ENCODE data around the gene GIMD1. TPM values are rescaled to one million over a fixed set of nuclear protein-coding genes. Genes with fewer than 3 reads are reported as not detected.
A peak's percentile ranks its signal among the peaks of the same experiment; 100 is the strongest.

The GIMD1 gene
- polyA plus RNA-seq, 1 of the 3 experiments (the other 2 are of a cell fraction), result not detected

DNA sequence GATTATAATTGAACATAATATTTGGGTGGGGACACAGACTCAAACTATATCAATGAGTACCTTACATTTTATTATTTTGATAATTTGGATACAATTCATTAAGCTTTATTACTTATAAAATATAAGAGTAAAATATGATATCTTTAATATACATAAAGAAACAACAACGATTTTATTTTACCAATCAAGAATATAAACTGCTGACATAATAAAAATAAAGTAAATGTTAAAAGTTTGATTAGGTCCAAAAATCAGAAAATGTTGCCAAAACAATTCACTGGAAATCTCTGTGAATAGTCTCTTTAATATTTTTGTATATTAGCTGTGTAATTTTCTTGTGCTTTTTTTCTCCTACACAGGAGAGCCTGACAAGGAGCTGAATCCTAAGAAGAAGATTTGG, 21.4 kb downstream of the GIMD1 start:
- Histone ChIP-seq H3K36me3 (replicated peaks in 1 of 2; ENCODE audit: control insufficient read depth in 1 of 2, insufficient read depth in 2 of 2, low read length in 1 of 2) (peaks cover 27 to 51% of the 10 kb centered on the region in 2 experiments), H3K9me3 (no peaks in the 10 kb centered on the region), H3F3A (replicated peaks; ENCODE audit: insufficient read depth) (peaks cover 11% of the 10 kb centered on the region), H3K9me2 (no peaks in the 10 kb centered on the region; the same call in 1 of the 2 replicates), H3K27me3 (ENCODE audit: insufficient read depth) (no peaks in the 10 kb centered on the region), H3K4me2 (no peak overlapping the region), H3K9ac (no peak overlapping the region), H3K4me3 (ENCODE audit: low read depth in 2 of 2, low read length in 1 of 2) (no peak overlapping the region), H3K27ac (ENCODE audit: low read depth in 2 of 2, low read length in 1 of 2) (no peak overlapping the region), H2AFZ (ENCODE audit: low read depth) (no peak overlapping the region), H4K20me1 (ENCODE audit: insufficient read depth) (no peaks in the 10 kb centered on the region), H3K4me1 (ENCODE audit: control insufficient read depth in 1 of 2, insufficient read depth in 2 of 2, low read depth in 1 of 2, low read length in 1 of 2) (peaks cover 0 to 6% of the 10 kb centered on the region in 2 experiments; a peak in 1 of 4 replicates), H3K79me2 (ENCODE audit: insufficient read depth) (peaks cover 29% of the 10 kb centered on the region)
- TF ChIP-seq GABPA (IDR thresholded peaks at IDR 0.05; ENCODE audit: low read depth) (no peak), ELF1 (IDR thresholded peaks at IDR 0.05) (no peak), RCOR1 (IDR thresholded peaks at IDR 0.05; ENCODE audit: low read length) (no peak), EZH2phosphoT487 (IDR thresholded peaks at IDR 0.05; ENCODE audit: borderline replicate concordance, low read depth) (no peak)
- 92% methylated on average over 1 of the region's 1 CpG for WGBS (ENCODE audit: low lambda C conversion rate)
- no peak for DNase-seq
- ChIA-PET POLR2A (interaction anchor here (0.6 kb wide), 1 partner anchor 128 kb away, joined by 3 read pairs; no protein-coding TSS in a partner anchor), CTCF (interaction anchor here (0.6 to 1.7 kb wide), 3 partner anchors 13 to 81 kb away, joined by 3 to 7 read pairs (median 3); no protein-coding TSS in a partner anchor)

- H3F3A ChIP-seq (replicated peaks; ENCODE audit: insufficient read depth), result peaks cover 14% of the 10 kb centered on the region
- POLR2A ChIA-PET, result no interaction called here
- no peaks in the 10 kb centered on the region for H4K20me1 ChIP-seq (ENCODE audit: insufficient read depth)
- no peak overlapping the region for H3K4me3 ChIP-seq (ENCODE audit: low read depth in 2 of 2, low read length in 1 of 2)
- no peak for TF ChIP-seq NRF1 (IDR thresholded peaks at IDR 0.05; ENCODE audit: low read depth, low read length)
- TF ChIP-seq EP300 (IDR thresholded peaks at IDR 0.05; ENCODE audit: borderline replicate concordance in 1 of 2, low read depth in 1 of 2, low read length in 1 of 2), result no peak
- no peak for TF ChIP-seq RFX5 (IDR thresholded peaks at IDR 0.05; ENCODE audit: low read length)
- TF ChIP-seq FOXJ3 (CRISPR knock-in tag; IDR thresholded peaks at IDR 0.05), result no peak
- no peak for TF ChIP-seq TAF1 (IDR thresholded peaks at IDR 0.05; ENCODE audit: borderline replicate concordance, low read depth, low read length)
- TF ChIP-seq MEF2A (IDR thresholded peaks at IDR 0.05; ENCODE audit: borderline replicate concordance, low read depth), result no peak
- TF ChIP-seq MXI1 (IDR thresholded peaks at IDR 0.05; ENCODE audit: low read depth, low read length), result no peak
- TF ChIP-seq MAX (IDR thresholded peaks at IDR 0.05; ENCODE audit: low read depth), result no peak
- no peak for TF ChIP-seq USF2 (IDR thresholded peaks at IDR 0.05; ENCODE audit: borderline replicate concordance, low read depth, low read length)
- H3K4me2 ChIP-seq, result no peak overlapping the region
- no peak overlapping the region for H2AFZ ChIP-seq (ENCODE audit: low read depth)
- H3K27me3 ChIP-seq (ENCODE audit: insufficient read depth), result no peaks in the 10 kb centered on the region
- H3K4me1 ChIP-seq (ENCODE audit: control insufficient read depth in 1 of 2, insufficient read depth in 2 of 2, low read depth in 1 of 2, low read length in 1 of 2), result peaks cover 0 to 6% of the 10 kb centered on the region in 2 experiments; a peak in 1 of 4 replicates
- no peak for DNase-seq
- H3K36me3 ChIP-seq (replicated peaks in 1 of 2; ENCODE audit: control insufficient read depth in 1 of 2, insufficient read depth in 2 of 2, low read length in 1 of 2), result peaks cover 25 to 53% of the 10 kb centered on the region in 2 experiments
- H3K9ac ChIP-seq, result no peak overlapping the region
- H3K79me2 ChIP-seq (ENCODE audit: insufficient read depth), result peaks cover 44% of the 10 kb centered on the region
- WGBS (ENCODE audit: low lambda C conversion rate), result 68% methylated on average over 1 of the region's 1 CpG
- peak overlapping the region; percentile 17 to 31; a peak in 2 of 4 replicates for H3K27ac ChIP-seq (ENCODE audit: low read depth in 2 of 2, low read length in 1 of 2)
- CTCF ChIA-PET, result interaction anchor here (2.5 kb wide), 1 partner anchor 15 kb away, joined by 6 read pairs; no protein-coding TSS in a partner anchor
- 0 out of 2 replicates have a peak, but pooled peaks cover 8% of the 10 kb centered on the region for H3K9me3 ChIP-seq
- no peaks in the 10 kb centered on the region; the same call in 1 of the 2 replicates for H3K9me2 ChIP-seq
Observed at GRCh38 chr4:106344647-106344970, 24.0 kb downstream of the GIMD1 start.

Data from SK-N-SH (cell line).